Endothelial cell of umbilical vein (primary cell): ENCODE measurements around the gene CAMTA1. TPM values are rescaled to one million over a fixed set of nuclear protein-coding genes. Genes with fewer than 3 reads are reported as not detected.

ENCODE experiments used
- BruUV-seq: library from RNA; stranded (reverse); fragments of 400-500 nt; replicated peaks from 2 replicates; lab custom pipeline; 2021; lab: Mats Ljungman, UMichigan
- CTCF ChIA-PET: fragments of 300-600, 350-600 bp; sonication (Branson Sonifier 250); formaldehyde crosslinking; loops from one replicate; lab custom pipeline; 2021; ENCODE audit warnings: antibody characterized with exemption, inconsistent platforms; lab: Charles Lee
- POLR2A ChIA-PET: fragments of 300-600, 350-600 bp; sonication (Branson Sonifier 250); formaldehyde crosslinking; loops from one replicate; lab custom pipeline; 2021; ENCODE audit warnings: antibody characterized with exemption, inconsistent platforms; lab: Charles Lee
- DNase-seq: peaks from one replicate; pipeline ENCODE4 v3.0.0-alpha.2; 2011; ENCODE audit warnings: low read depth, low spot score
- FAIRE-seq: peaks from 2 replicates; lab custom pipeline; 2011; peaks lifted over from hg19 to GRCh38; lab: Jason Lieb, UNC
- H2AFZ ChIP-seq: 2 replicates; pipeline ENCODE4 v1.6.0; 2012; ENCODE audit warnings: low read depth, low read length, control low read depth, inconsistent platforms
- H3K27ac ChIP-seq: 2 replicates; pipeline ENCODE4 v1.5.1; 2011; ENCODE audit warnings: low read depth, mild to moderate bottlenecking, control low read depth, low read length, moderate library complexity; ENCODE audit not compliant: insufficient read depth
- H3K27me3 ChIP-seq, 2 experiments: 2 replicates each; pipeline versions ENCODE4 v1.6.0 to v1.6.1; 2011; ENCODE audit warnings: low read length in 2 of 2, mixed read lengths in 1 of 2; ENCODE audit not compliant: control insufficient read depth in 2 of 2, insufficient read depth in 2 of 2
- H3K36me3 ChIP-seq, 2 experiments: 2 replicates in 1 of 2; 3 replicates in 1 of 2; pipeline ENCODE4 v1.5.1; 2011; ENCODE audit warnings: low read length in 2 of 2, mild to moderate bottlenecking in 1 of 2, moderate library complexity in 1 of 2; ENCODE audit not compliant: control insufficient read depth in 2 of 2, insufficient read depth in 2 of 2; ENCODE audit errors: extremely low read depth in 1 of 2
- H3K4me1 ChIP-seq: 3 replicates; pipeline ENCODE4 v1.5.1; 2011; ENCODE audit warnings: mild to moderate bottlenecking, low read length; ENCODE audit not compliant: control insufficient read depth, insufficient read depth; ENCODE audit errors: extremely low read depth
- H3K4me2 ChIP-seq: 2 replicates; pipeline ENCODE4 v1.6.1; 2011; ENCODE audit warnings: low read length, control low read depth, mixed read lengths; ENCODE audit not compliant: insufficient read depth
- H3K4me3 ChIP-seq, 3 experiments: fragments of 200-600 bp in 1 of 3; sonication (generic), shearing (Covaris generic) in 1 of 3; replicated peaks in 1 of 3; 2 replicates each; pipeline ENCODE4 v1.5.1; 2011 to 2016; ENCODE audit warnings: control low read depth in 3 of 3, low read length in 3 of 3, mild to moderate bottlenecking in 2 of 3, inconsistent platforms in 1 of 3, low read depth in 1 of 3, moderate library complexity in 1 of 3; ENCODE audit not compliant: insufficient read depth in 1 of 3
- H3K79me2 ChIP-seq: 2 replicates; pipeline ENCODE4 v1.6.0; 2012; ENCODE audit warnings: low read length, inconsistent platforms; ENCODE audit not compliant: control insufficient read depth, insufficient read depth
- H3K9ac ChIP-seq: replicated peaks from 2 replicates; pipeline ENCODE3; 2011; ENCODE audit warnings: low read length, control low read depth; ENCODE audit not compliant: insufficient read depth; ENCODE audit errors: extremely low read depth
- H3K9me1 ChIP-seq: replicated peaks from 3 replicates; pipeline ENCODE4 v1.6.0; 2011; ENCODE audit warnings: mild to moderate bottlenecking, low read length; ENCODE audit not compliant: control insufficient read depth, insufficient read depth; ENCODE audit errors: extremely low read depth
- H3K9me3 ChIP-seq: replicated peaks from 2 replicates; pipeline ENCODE4 v1.5.1; 2012; ENCODE audit warnings: low read length, inconsistent platforms; ENCODE audit not compliant: control insufficient read depth, insufficient read depth
- H4K20me1 ChIP-seq: replicated peaks from 2 replicates; pipeline ENCODE3; 2011; ENCODE audit warnings: mild to moderate bottlenecking, low read length; ENCODE audit not compliant: control insufficient read depth, insufficient read depth; ENCODE audit errors: extremely low read depth
- CTCF ChIP-seq, 2 donors: IDR thresholded peaks; 1 replicate in 1 of 2; 2 replicates in 1 of 2; pipeline ENCODE4 v1.5.1; 2011; ENCODE audit warnings: low read length in 2 of 2, mild to moderate bottlenecking in 2 of 2, moderate library complexity in 2 of 2, control low read depth in 1 of 2, inconsistent platforms in 1 of 2, low read depth in 1 of 2; ENCODE audit not compliant: insufficient read depth in 1 of 2; ENCODE audit errors: extremely low read depth in 1 of 2
- EZH2 ChIP-seq: IDR thresholded peaks from 2 replicates; pipeline ENCODE4 v1.6.1; 2012; ENCODE audit warnings: borderline replicate concordance, low read depth, mild to moderate bottlenecking, moderate library complexity, low read length, inconsistent platforms; ENCODE audit not compliant: severe bottlenecking
- FOS ChIP-seq: IDR thresholded peaks from 2 replicates; pipeline ENCODE4 v1.6.1; 2011; ENCODE audit warnings: mild to moderate bottlenecking, low read length, moderate library complexity, borderline replicate concordance; ENCODE audit not compliant: insufficient read depth
- GATA2 ChIP-seq: IDR thresholded peaks from 2 replicates; pipeline ENCODE4 v1.7.0; 2011; ENCODE audit warnings: low read depth, mild to moderate bottlenecking, moderate library complexity, mixed read lengths, low read length; ENCODE audit not compliant: insufficient read length, insufficient read depth
- JUN ChIP-seq: IDR thresholded peaks from 2 replicates; pipeline ENCODE4 v1.6.1; 2011; ENCODE audit warnings: borderline replicate concordance, low read depth; ENCODE audit not compliant: insufficient read length, insufficient read depth
- MAX ChIP-seq: IDR thresholded peaks from 2 replicates; pipeline ENCODE4 v1.6.1; 2011; ENCODE audit not compliant: insufficient read depth, insufficient read length
- MYC ChIP-seq: IDR thresholded peaks from one replicate; pipeline ENCODE4 v1.6.1; 2011; ENCODE audit warnings: mild to moderate bottlenecking, low read depth, low read length
- POLR2A ChIP-seq: IDR thresholded peaks from 2 replicates; pipeline ENCODE4 v1.6.1; 2012; ENCODE audit warnings: low read depth, mild to moderate bottlenecking, control low read depth, low read length
- POLR2AphosphoS5 ChIP-seq: IDR thresholded peaks from 2 replicates; pipeline ENCODE4 v1.6.1; 2012; ENCODE audit warnings: low read depth, mild to moderate bottlenecking, control low read depth, low read length, moderate library complexity; ENCODE audit not compliant: insufficient read depth
- dilution Hi-C: fragments of 300-500 bp; cut with MboI; formaldehyde crosslinking; loops from one replicate; pipeline ENCODE4 v1.15.0; 2019; ENCODE audit warnings: low sequenced_read_pairs; ENCODE audit not compliant: extremely low pct_ligation_motif_present
- intact Hi-C: fragments of 100-400 bp; cut with micrococcal nuclease; formaldehyde crosslinking; loops from one replicate; pipeline ENCODE4 v1.10.0; 2022
- polyA plus RNA-seq, 4 experiments: library from polyadenylated mRNA; depleted of rRNA in 3 of 4; stranded (reverse) in 3 of 4; unstranded in 1 of 4; fragments of >200 nt; gene quantifications; 2 replicates each; pipeline versions ENCODE4 v1.2.1 to v1.2.3, GENCODE V29; 2011 to 2012; ENCODE audit warnings: missing spikeins in 1 of 4
- total RNA-seq: library from RNA; stranded (reverse); gene quantifications from 2 replicates; pipeline ENCODE4 v1.2.3, GENCODE V29; 2021

The CAMTA1 gene
- total and polyA plus RNA-seq, 2 donors (not counting 3 experiments of a cell fraction or from before 2014, with no cell fraction given) = 50.8 to 92.7 TPM

- no peaks in the 10 kb centered on the region for H4K20me1 ChIP-seq
- DNase-seq (no peak), FAIRE-seq (no peak)
- H3K9me3 ChIP-seq = no peaks in the 10 kb centered on the region
- POLR2A ChIA-PET = no interaction called here
- intact Hi-C loops (no loop called here), dilution Hi-C loops (no loop called here)
- H3K27ac ChIP-seq = no peak overlapping the region
- no peak for TF ChIP-seq MAX
- no peak for TF ChIP-seq JUN
- TF ChIP-seq GATA2 = no peak
- no peak for TF ChIP-seq EZH2
- no peak for TF ChIP-seq FOS
- no peak for TF ChIP-seq POLR2AphosphoS5
- TF ChIP-seq MYC = no peak
- TF ChIP-seq CTCF (IDR thresholded peaks at IDR 0.05; ENCODE audit: extremely low read depth in 1 of 2, insufficient read depth in 1 of 2, low read depth in 1 of 2, low read length in 2 of 2) = no peak
- no peak for TF ChIP-seq POLR2A
- H2AFZ ChIP-seq = no peak overlapping the region
- no TSS peak for BruUV-seq
- H3K9me1 ChIP-seq = no peaks in the 10 kb centered on the region
- CTCF ChIA-PET = no interaction called here
- H3K79me2 ChIP-seq = no peaks in the 10 kb centered on the region
- no peaks in the 10 kb centered on the region for H3K4me1 ChIP-seq
- H3K27me3 ChIP-seq = no peaks in the 10 kb centered on the region
- H3K4me2 ChIP-seq = no peak overlapping the region
- no peaks in the 10 kb centered on the region for H3K36me3 ChIP-seq
- H3K9ac ChIP-seq = no peak overlapping the region
- no peak overlapping the region for H3K4me3 ChIP-seq
These were observed 647.0 kb downstream of the CAMTA1 start for GRCh38 chr1:7432102-7432899.
